Activated T-cell treated with anti-CD3 and anti-CD28 coated beads for 24 hours (primary cell): ENCODE measurements around the gene GEMIN7.

Experiments used
- DNase-seq: peaks from one replicate; pipeline ENCODE4 v3.0.0-alpha.2; 2020; ENCODE audit warnings: low read depth

The GEMIN7 gene

GRCh38 chr19:45079063-45079910 lies at the start of gene GEMIN7:
Gene GEMIN7 (plus strand): TSS chr19:45079260. CDS start chr19:45090115, 10,855 bp downstream.
- peak; percentile 81 for DNase-seq

DNA sequence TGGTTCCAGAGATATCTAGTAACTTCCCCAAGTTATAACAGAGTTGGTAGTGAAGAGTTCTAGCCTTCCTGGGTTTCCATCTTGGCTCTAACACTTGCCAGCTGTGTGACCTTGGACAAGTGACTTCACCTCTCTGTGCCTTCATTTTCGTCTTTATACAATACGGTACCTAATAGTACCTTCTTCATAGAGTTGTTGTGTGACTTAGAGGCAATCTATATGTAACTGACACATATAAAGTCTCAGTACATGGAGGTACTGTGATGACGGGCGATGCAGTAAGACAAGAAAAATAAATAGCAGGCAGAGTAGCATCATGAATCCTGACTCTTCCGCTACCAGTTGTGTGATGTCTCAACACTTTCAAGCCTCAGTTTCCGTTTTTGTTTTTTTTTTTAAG lies 48.2 kb upstream of the GEMIN7 start:
- no peak for DNase-seq

DNA sequence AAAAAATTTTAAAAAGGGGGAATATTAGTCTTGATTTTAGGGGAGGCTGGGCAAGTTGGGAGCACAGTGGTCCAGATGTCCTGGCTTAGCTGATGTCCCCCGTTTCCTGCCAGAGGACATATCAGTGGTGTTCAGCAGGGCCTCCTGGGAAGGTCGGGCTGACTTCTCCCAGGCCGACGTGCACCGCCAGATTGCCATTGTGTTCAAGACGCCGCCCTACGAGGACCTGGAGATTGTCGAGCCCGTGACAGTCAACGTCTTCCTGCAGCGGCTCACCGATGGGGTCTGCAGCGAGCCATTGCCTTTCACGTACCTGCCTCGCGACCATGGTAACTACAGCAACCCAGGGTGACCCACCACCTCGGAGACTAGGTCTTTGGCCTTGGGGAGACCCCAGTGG lies 46.6 kb upstream of the GEMIN7 start:
- DNase-seq = no peak

GRCh38 chr19:45035755-45036154 lies 43.3 kb upstream of the GEMIN7 start:
- no peak for DNase-seq

GRCh38 chr19:45037393-45038169 lies 41.5 kb upstream of the GEMIN7 start:
- no peak for DNase-seq

DNA sequence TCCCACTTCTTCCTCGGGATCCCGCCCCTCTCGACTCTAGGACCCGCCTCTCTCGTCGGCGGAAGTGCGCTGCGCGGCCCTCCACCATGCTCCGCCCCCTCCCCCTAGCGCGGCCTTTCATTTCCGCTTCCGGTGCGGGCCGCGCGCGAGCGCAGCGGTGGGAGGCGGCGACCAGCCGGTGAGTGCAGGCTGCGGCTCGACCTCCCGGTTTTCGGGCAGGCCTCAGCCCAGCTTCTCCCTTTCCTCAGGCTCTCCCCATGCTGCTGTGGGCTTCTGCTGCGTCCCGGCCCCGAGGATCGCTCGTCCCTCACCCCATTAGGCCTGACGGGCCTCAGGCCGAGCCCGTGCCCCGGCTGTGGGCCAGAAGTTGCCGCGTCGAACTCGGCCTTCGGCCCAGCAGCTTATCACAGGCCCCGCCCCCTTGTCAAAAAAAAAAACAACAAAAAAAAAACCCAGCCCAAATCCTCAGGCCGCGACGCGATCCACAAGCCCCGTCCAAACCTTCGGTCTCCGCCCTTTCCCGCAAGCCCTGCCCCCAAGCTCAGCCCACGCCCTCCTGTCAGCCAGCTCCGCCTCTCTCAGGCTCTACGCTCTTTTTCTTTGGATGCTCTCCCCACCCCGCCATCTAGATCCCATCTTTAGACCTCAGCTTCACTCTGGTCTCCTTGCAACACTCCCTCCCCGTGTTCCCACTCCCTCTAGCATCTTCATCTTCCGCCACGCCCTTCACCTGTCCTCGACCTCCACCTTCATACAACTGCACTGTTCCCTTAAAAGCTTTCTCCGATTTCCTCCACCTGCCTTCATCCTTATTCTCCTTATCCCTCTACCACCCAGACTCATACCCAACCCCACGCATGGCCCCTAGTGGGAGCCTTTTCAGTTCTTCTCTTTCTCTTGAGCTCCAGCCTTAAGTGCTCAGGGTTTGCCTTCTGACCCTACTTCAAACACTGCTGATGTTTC lies 39.8 kb upstream of the GEMIN7 start, which contains the start of gene CLASRP:
Gene CLASRP (plus strand): TSS at position 115 of the 963 bp plus-strand sequence. CDS start 1,168 bp downstream, outside the sequence.
- DNase-seq = peak; percentile 86

- DNase-seq = no peak
These were observed 38.8 kb upstream of the GEMIN7 start for GRCh38 chr19:45040059-45040771.

- no peak for DNase-seq
These were observed 37.9 kb upstream of the GEMIN7 start for GRCh38 chr19:45041125-45041524.

- no peak for DNase-seq
These were observed 33.2 kb upstream of the GEMIN7 start for GRCh38 chr19:45045671-45046353.

DNA sequence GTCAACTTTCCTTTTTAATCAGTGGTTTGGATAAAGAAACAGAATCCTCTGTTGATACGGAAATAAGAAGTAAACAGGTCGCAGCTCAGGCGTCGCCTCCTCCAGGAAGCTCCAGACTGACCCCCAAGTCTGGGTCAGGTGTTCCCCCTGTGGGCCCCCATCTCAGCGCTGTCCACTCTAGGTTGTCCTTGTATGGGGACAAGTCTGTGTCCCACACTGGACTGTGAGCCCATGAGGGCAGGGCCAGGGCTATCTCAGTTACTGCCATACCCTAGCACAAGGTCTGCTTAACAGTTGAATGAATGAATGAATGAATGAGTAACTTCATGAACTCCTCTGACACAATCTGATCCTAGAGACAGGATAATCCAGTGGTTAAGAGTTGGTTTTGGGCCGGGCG lies 32.7 kb upstream of the GEMIN7 start:
- DNase-seq = no peak

GRCh38 chr19:45047188-45047797 lies 31.8 kb upstream of the GEMIN7 start:
- DNase-seq = no peak

DNA sequence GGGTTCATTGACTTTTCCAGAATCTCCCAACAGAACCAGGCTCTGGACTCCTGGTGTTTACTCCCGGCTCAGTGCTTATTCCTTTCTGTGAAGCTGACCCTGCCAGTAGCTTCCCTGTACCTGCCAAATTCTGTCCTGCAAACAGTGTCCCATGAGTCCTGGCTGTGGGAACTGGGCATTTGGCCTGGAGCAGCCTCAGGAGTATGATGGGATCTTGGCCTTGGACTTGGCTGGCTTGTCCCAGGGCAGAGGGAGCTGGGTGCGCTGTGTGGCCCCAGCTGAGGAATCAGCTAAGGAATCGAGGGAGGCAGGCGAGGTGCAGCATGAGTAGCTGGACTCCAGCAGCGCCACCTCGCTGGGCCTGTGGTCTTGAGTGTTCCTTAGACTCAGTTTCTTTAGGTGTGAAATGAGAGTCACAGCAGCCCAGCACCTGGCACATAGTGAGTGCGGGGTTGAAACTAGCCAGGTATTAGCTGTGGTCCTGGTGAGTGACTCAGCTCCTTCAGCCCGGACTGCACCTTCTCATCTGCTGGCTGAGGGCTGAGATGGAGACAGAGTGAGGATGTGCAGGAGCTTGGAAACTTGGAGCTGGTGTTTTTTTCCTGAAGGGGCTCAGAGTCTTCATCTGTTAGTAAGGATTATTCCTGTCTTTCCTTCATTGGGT lies 29.9 kb upstream of the GEMIN7 start:
- no peak for DNase-seq

GRCh38 chr19:45050036-45050435 lies 29.0 kb upstream of the GEMIN7 start:
- no peak for DNase-seq

- no peak for DNase-seq
These were observed 27.0 kb upstream of the GEMIN7 start for GRCh38 chr19:45051929-45052579.

- no peak for DNase-seq
These were observed 22.2 kb upstream of the GEMIN7 start for GRCh38 chr19:45056831-45057230.

GRCh38 chr19:45057444-45057843 lies 21.6 kb upstream of the GEMIN7 start:
- DNase-seq = no peak

DNA sequence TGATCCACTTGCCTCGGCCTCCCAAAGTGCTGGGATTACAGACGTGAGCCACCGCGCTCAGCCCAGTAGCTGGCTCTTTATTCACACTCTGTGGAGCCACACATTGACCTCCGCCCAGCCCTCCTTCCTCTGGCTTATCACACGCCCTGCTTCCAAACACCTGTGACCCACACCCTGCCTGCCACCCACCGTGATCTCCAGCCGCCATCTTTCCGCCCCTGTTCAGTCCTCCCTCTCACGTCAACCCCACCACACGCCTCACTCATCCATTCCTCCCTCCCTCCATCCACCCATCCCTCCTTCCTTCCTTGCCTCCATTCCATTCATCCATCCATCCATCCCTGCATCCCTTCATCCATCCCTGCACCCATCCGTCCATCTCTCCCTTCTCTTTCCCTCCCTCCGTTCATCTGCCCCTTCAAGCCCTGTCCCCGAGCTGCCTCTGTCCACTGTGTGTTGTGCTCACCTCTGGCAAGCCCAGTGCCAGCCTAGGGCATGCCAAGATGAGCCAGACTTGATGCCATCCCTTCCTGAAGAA lies 20.4 kb upstream of the GEMIN7 start:
- DNase-seq = no peak

GRCh38 chr19:45059258-45059965 lies 19.6 kb upstream of the GEMIN7 start:
- DNase-seq = peak; percentile 76
